T follicular helper cell (primary cell): ENCODE measurements around the gene SPRY4.
"Not testable (repeated sequence)": the region's sequence is repeated elsewhere in the genome, so short reads cannot be mapped to it uniquely, and the experiment has no call there.

Experiments used
- DNase-seq: peaks from one replicate; pipeline ENCODE4 v3.0.0-alpha.2; 2020; ENCODE audit warnings: low read depth

The SPRY4 gene

DNA sequence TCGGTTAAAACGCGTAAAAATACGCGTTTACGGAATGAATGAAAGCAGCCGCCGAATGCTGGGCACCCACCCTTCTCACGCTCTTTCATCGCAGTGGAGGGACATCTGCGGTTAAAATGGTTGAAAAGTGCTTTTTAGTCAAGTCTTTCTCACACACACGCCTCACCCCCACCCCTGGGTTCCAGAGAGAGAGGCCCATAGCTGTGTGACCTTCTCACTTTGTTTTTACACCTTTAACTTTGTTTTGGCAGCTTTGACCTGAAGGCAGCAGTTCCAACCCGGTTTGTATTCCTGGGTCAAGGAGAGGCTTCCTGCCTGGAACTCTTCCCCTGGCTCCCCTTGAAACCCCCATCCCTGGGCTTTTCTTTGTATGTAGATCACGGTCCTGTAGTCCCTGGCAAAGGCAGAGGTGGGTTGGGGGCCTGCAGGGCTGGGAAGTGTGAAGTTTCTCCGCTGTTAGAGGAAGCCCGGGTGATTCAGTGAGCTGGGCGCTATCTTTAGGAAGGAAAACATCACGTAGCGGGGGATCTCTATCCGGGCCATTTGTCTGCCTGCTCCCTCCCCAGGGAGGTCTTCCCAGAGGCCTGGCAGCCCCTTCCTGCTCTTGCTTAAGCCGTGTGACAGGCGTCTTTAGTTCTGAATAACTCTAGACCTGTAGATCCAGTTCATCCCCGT is 29.6 kb downstream of the SPRY4 start:
- DNase-seq: no peak

DNA sequence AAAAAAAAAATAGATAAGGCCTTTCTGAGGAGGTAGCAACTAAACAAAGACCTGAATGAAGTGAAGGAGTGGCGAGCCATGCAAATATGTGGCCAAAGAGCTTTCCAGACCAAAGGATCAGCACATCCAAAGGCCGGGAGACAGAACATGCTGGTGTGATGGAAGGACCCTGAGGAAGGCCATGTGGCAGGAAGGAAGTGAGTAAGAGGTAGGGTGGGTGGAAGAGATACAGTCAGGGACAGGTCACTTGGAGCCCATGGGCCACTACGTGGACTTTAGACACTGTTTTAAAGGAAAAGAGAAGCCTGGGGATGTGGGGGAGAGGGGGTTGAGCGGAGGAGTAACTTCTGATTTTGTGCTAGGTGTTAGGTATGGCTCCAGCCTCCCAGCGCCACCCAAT is 31.3 kb downstream of the SPRY4 start:
- DNase-seq: no peak

DNA sequence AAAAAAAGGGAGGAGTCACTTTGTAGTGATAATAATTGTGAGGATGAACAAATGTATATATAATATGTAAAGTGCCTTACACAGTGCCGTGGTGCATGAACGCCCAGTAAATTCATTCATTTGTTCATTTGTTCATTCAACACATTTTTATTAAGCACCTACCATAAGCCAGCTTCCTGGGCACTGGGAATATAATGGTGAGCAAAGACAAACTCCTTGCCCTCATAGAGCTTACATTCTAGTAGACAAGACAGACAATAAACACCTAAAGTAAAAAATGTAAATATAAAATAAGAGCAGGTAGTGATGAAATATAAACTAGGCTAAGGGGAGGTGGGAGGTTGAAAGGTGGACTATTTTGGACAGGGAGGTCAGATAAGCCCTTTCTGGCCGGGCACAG is 32.0 kb downstream of the SPRY4 start:
- DNase-seq: no peak

- no peak for DNase-seq
Observed at GRCh38 chr5:142292249-142292648, 32.6 kb downstream of the SPRY4 start.

- DNase-seq: no peak
Observed at GRCh38 chr5:142290577-142291299, 34.1 kb downstream of the SPRY4 start.

DNA sequence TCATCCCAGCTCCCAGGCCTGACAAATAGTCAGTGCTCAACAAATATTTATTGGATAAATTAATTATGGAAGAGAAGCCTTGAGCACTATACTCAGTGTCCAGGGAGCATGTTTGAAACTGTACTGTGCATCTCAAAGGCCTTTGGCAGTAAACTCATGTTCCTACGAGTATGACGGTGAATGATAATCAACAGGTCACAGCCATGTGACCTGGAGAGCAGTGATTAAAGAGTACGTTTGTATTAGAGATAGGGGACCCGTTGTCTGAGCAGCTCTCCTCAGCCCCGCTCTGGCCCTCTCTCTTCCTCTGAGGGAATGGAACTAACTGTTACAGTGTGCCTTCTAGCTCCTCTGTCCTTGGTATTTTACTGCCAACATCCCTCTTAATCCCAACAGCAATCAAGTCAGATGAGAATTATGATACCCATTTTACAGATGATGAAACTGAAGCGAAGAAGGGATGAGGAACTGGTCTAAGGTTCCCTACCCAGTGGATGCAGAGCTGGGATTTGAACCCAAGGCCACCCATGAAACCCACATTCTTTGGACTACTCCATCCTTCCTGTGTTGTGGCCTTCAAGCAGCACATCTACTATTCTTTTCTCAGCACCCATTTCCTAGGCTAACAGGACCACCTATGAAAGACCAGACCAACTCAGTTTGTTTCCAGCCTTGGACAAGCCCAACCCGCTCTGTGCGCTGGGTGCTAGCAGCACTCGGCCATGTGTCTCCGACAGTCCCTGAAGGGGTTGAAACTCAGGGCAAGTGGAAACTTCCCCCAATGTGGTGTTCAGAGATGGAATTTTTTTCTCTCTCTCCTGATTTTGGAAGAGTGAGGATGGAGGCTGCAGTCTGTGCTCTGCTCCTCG is 34.9 kb downstream of the SPRY4 start:
- no peak for DNase-seq

GRCh38 chr5:142287973-142288313 is 36.9 kb downstream of the SPRY4 start:
- DNase-seq: no peak

DNA sequence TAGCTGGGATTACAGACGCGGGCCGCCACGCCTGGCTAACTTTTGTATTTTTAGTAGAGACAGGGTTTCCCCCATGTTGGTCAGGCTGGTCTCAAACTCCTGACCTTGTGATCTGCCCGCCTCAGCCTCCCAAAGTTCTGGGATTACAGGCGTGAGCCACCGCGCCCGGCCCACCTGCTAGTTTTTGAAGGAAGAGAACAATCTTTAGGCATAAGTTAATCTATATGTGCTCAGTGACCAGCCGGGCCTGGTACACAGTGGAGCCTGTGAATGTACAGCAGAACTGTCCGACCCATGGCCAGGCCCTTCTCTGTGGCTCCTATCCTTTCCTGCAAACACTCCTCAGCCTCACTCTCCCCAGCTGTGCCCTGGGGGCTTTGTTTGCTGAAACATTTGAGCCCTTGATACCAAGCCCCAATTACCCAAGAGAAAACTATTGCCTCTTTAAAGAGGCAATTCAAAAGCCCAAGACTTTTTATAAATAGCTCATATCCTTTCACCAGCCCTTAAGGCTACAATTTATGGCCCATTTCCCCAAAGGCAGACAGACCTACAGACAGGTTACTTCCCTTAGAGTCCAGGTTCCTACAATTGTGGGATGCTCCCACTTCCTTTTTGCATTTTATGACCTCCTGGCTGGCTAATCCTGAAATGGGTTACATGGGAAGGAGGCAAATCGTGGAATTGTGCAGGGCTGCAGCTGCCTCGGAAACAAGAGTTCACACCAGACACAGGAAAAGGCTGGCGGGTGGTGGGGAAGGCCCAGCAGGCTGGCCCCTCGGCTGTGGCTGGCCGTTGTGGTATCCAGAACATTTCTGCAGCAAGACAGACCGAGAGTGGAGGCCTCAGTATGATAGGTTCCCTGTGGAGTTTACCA is 37.5 kb downstream of the SPRY4 start:
- DNase-seq: no peak

GRCh38 chr5:142286111-142286510 is 38.7 kb downstream of the SPRY4 start:
- no peak for DNase-seq

- no peak for DNase-seq
Observed at GRCh38 chr5:142283304-142283703, 41.5 kb downstream of the SPRY4 start.

DNA sequence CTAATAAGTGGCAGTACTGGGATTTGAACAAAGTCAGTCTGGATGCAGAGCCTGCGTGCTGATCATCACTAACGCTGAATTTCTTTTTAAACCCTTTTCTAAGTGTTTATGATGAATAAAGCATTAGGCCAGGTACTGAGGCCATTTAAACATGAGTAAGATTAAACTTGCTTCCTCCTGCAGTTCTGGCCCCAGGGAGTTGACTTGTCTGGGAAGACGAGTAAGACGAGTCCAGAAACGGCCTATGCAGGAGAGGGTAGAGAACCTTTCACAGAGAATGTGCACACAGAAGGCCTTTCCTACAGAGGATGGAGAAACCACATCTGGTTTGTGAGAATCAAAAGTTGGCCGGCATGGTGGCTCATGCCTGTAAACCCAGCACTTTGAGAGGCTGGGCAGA is 42.9 kb downstream of the SPRY4 start:
- no peak for DNase-seq

- no peak for DNase-seq
Observed at GRCh38 chr5:142281008-142281367, 43.8 kb downstream of the SPRY4 start.

GRCh38 chr5:142280066-142281007 is 44.5 kb downstream of the SPRY4 start:
- DNase-seq: no peak

DNA sequence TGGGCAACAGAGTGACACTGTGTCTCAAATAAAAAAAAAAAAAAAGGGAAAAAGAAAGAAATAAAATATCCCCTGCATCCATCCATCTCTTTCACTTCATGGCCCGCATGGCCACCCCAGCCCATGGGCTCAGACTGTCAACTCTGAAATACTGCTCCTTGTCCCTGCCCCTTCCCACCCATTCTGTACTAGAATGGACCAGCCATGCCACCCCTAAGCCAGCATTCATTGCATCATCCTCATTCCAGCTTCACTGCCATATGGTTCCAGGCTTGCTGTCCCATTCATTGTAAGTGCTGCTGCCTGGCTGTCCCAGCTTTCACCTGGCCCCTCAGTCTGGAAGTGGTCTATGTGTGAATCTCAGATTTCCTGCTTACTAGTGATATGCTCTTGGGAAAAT is 46.2 kb downstream of the SPRY4 start:
- DNase-seq: no peak

DNA sequence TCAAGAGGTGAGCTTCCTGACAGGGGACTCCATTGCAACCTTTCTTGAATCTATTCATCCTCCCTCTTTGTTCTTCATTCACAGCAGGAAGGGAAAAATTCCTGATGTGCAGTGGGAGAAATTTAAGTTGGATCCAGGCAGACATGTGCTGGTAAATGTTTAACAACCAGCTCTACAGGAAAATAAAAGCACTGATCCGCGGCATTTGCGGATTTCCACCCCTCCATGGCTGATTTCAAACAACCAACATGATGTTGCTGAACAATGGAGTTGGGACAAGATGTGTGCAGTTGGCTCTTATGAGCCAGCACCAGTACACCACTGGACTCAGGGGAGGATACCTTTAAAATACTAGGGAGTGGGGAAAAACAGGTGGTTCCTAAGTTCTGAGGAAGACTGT is 47.0 kb downstream of the SPRY4 start:
- no peak for DNase-seq

GRCh38 chr5:142276517-142276916 is 48.3 kb downstream of the SPRY4 start:
- no peak for DNase-seq

DNA sequence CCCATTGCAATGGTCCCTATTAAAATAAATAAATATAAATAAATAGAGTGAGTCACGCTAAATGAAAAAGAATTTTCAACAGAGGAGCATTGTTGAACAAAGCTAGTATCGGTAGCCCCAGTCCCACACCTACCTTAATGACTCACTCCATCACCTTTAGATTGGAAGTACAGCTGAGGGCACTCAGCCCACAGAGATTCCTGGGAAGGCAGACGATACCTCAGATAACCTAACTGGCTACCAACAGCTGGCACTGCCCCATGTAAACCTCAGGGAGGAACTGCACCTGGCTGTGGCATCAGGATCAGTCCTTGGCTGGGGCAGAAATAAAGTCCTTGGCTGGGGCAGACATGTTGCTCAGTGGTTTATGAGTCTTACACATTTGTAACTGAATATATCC is 49.3 kb downstream of the SPRY4 start:
- DNase-seq: no peak

- DNase-seq: not testable (repeated sequence)
Observed at GRCh38 chr5:142272596-142272995, 52.2 kb downstream of the SPRY4 start.

- not testable (repeated sequence) for DNase-seq
Observed at GRCh38 chr5:142264084-142264483, 60.7 kb downstream of the SPRY4 start.

DNA sequence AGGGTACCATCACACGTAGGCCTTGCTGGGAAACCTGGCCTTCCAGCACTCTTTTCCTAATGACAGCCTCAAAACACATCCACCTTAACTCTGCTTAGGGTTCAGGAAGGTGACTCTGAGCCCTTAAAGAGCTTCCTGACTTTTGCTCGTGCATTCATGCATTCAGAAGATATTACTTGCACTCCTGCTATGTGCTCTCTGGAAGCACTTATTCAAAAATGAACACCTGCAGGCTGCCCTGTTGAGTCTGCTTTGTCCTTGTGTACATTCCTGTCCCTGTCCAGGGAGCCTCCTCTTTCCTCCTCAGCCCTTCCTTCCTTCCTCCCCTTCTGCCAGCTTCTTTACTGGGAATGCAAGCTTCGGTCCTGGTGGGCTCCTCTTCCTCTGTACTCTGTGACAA is 61.5 kb downstream of the SPRY4 start:
- DNase-seq: no peak

GRCh38 chr5:142262683-142263082 is 62.1 kb downstream of the SPRY4 start:
- DNase-seq: no peak
